CD14-positive monocyte (primary cell): ENCODE data around the gene VPS36. TPM values are rescaled to one million over a fixed set of nuclear protein-coding genes. Genes with fewer than 3 reads are reported as not detected.
"Not testable (repeated sequence)": the region's sequence is repeated elsewhere in the genome, so short reads cannot be mapped to it uniquely, and the experiment has no call there.

Experiments used
- DNase-seq, 3 donors: peaks; one replicate each; pipeline ENCODE4 v3.0.0-alpha.2; 2011 to 2022
- H2AFZ ChIP-seq: 2 replicates; pipeline ENCODE4 v1.6.0; 2012; ENCODE audit warnings: mild to moderate bottlenecking, low read depth, low read length, inconsistent platforms; ENCODE audit not compliant: insufficient read depth, poor library complexity, severe bottlenecking
- H3K27ac ChIP-seq, 2 donors: 1 replicate in 1 of 2; 2 replicates in 1 of 2; pipeline ENCODE4 v1.5.1; 2012 to 2013; ENCODE audit warnings: low read length in 2 of 2, control low read depth in 1 of 2, inconsistent platforms in 1 of 2, low read depth in 1 of 2, mild to moderate bottlenecking in 1 of 2
- H3K27me3 ChIP-seq, 2 donors: one replicate each; pipeline versions ENCODE4 v1.6.0 to v1.6.1; 2011 to 2013; ENCODE audit warnings: low read length in 2 of 2; ENCODE audit not compliant: control insufficient read depth in 2 of 2, insufficient read depth in 2 of 2
- H3K36me3 ChIP-seq, 2 donors: replicated peaks in 1 of 2; 1 replicate in 1 of 2; 2 replicates in 1 of 2; pipeline versions ENCODE4 v1.5.1 to v1.6.1; 2012 to 2013; ENCODE audit warnings: low read length in 2 of 2, control low read depth in 1 of 2, inconsistent platforms in 1 of 2, mild to moderate bottlenecking in 1 of 2; ENCODE audit not compliant: insufficient read depth in 2 of 2, control insufficient read depth in 1 of 2
- H3K4me1 ChIP-seq, 2 donors: 1 replicate in 1 of 2; 2 replicates in 1 of 2; pipeline versions ENCODE4 v1.5.1 to v1.6.1; 2012 to 2013; ENCODE audit warnings: low read length in 2 of 2, control low read depth in 1 of 2, inconsistent platforms in 1 of 2, mild to moderate bottlenecking in 1 of 2, moderate library complexity in 1 of 2; ENCODE audit not compliant: insufficient read depth in 2 of 2, control insufficient read depth in 1 of 2
- H3K4me2 ChIP-seq: replicated peaks from 2 replicates; pipeline ENCODE3; 2012; ENCODE audit warnings: low read length, moderate library complexity, mild to moderate bottlenecking; ENCODE audit not compliant: poor library complexity, severe bottlenecking; ENCODE audit errors: extremely low read depth
- H3K4me3 ChIP-seq, 3 experiments: fragments of 200-600 bp in 1 of 3; sonication (generic) in 1 of 3; replicated peaks in 1 of 3; 1 replicate in 2 of 3; 2 replicates in 1 of 3; pipeline ENCODE4 v1.5.1; 2011 to 2013; ENCODE audit warnings: low read length in 3 of 3, mild to moderate bottlenecking in 3 of 3, control low read depth in 2 of 3, low read depth in 2 of 3, inconsistent platforms in 1 of 3, moderate library complexity in 1 of 3
- H3K79me2 ChIP-seq: 2 replicates; pipeline ENCODE4 v1.6.0; 2012; ENCODE audit warnings: mild to moderate bottlenecking, control low read depth, inconsistent platforms, low read length, moderate library complexity; ENCODE audit not compliant: insufficient read depth
- H3K9ac ChIP-seq: 2 replicates; pipeline ENCODE4 v1.6.0; 2017; ENCODE audit warnings: low read length, mild to moderate bottlenecking; ENCODE audit not compliant: insufficient read depth, poor library complexity, severe bottlenecking
- H3K9me3 ChIP-seq, 2 donors: replicated peaks in 1 of 2; 1 replicate in 1 of 2; 2 replicates in 1 of 2; pipeline versions ENCODE4 v1.5.1 to v1.6.1; 2012 to 2013; ENCODE audit warnings: low read length in 2 of 2, control low read depth in 1 of 2; ENCODE audit not compliant: control insufficient read depth in 1 of 2, insufficient read depth in 1 of 2
- H4K20me1 ChIP-seq: 2 replicates; pipeline ENCODE4 v1.6.0; 2012; ENCODE audit warnings: mild to moderate bottlenecking, low read length, control low read depth, moderate library complexity; ENCODE audit not compliant: insufficient read depth
- H3K27ac Mint-ChIP-seq, 7 donors: one replicate each; pipeline ENCODE4 v1.8.0; 2020; ENCODE audit warnings: mild to moderate bottlenecking in 7 of 7, mixed read lengths in 7 of 7, moderate library complexity in 6 of 7, inconsistent platforms in 2 of 7
- H3K27me3 Mint-ChIP-seq, 3 donors: one replicate each; pipeline ENCODE4 v1.8.0; 2021 to 2022; ENCODE audit warnings: low read depth in 3 of 3, mild to moderate bottlenecking in 3 of 3, mixed read lengths in 3 of 3, moderate library complexity in 3 of 3, inconsistent platforms in 1 of 3
- H3K36me3 Mint-ChIP-seq, 2 donors: one replicate each; pipeline ENCODE4 v1.8.0; 2020; ENCODE audit warnings: mixed read lengths in 2 of 2, inconsistent platforms in 1 of 2, mild to moderate bottlenecking in 1 of 2
- H3K4me1 Mint-ChIP-seq: one replicate; pipeline ENCODE4 v1.8.0; 2020; ENCODE audit warnings: mild to moderate bottlenecking, mixed read lengths
- H3K4me3 Mint-ChIP-seq, 2 donors: one replicate each; pipeline ENCODE4 v1.8.0; 2020; ENCODE audit warnings: mild to moderate bottlenecking in 2 of 2, mixed read lengths in 2 of 2, moderate library complexity in 1 of 2
- H3K9me3 Mint-ChIP-seq, 7 donors: one replicate each; pipeline ENCODE4 v1.8.0; 2020 to 2022; ENCODE audit warnings: mixed read lengths in 7 of 7, mild to moderate bottlenecking in 6 of 7, moderate library complexity in 6 of 7, inconsistent platforms in 2 of 7
- WGBS: methylation state at CpG from one replicate; pipeline ENCODE4 v1.1.5; 2013; ENCODE audit warnings: missing lambda C conversion rate; ENCODE audit not compliant: insufficient coverage; 5-methylcytosine and 5-hydroxymethylcytosine counted together
- intact Hi-C, 2 donors: fragments of 100-400 bp; cut with micrococcal nuclease; formaldehyde crosslinking; loops; one replicate each; pipeline versions ENCODE4 v1.15.0 to v1.15.1; 2023
- polyA plus RNA-seq, 3 donors: library from polyadenylated mRNA; depleted of rRNA in 1 of 3; unstranded in 2 of 3; stranded (reverse) in 1 of 3; fragments of 300-500 nt in 2 of 3; fragments of >200 nt in 1 of 3; fragmentation: Illumina TruSeq in 2 of 3; gene quantifications; 1 replicate in 2 of 3; 2 replicates in 1 of 3; pipeline ENCODE4 v1.2.3, GENCODE V29; 2012 to 2021

Gene VPS36
- polyA plus RNA-seq, 3 donors, result 20.3 to 37.0 (median 25.2) TPM

DNA sequence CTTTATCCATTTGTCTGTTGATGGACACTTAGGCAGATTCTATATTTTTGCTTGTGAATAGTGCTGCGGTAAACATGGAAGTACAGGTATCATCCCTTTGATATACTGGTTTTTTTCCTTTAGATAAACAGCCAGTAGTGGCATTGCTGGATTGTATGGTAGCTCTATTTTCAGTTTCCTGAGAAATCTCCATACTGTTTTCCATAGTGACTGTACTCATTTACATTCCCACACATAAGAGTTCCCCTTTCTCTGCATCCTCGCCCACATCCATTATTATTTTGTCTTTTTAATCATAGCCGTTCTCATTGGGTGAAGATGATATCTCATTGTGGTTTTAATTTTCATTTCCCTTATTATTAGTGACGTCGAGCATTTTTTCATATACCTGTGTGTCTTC is 40.6 kb upstream of the VPS36 start:
- WGBS, result no CpG with 5 or more reads among the region's 5 CpGs
- H3K27ac Mint-ChIP-seq, H3K4me2 ChIP-seq, H3K36me3 ChIP-seq, H3K27ac ChIP-seq, H3K4me3 Mint-ChIP-seq, H3K4me1 Mint-ChIP-seq, H3K9me3 ChIP-seq, H2AFZ ChIP-seq, H3K27me3 Mint-ChIP-seq, H3K9ac ChIP-seq, H4K20me1 ChIP-seq, H3K36me3 Mint-ChIP-seq, H3K27me3 ChIP-seq, H3K4me3 ChIP-seq, H3K79me2 ChIP-seq, H3K9me3 Mint-ChIP-seq, H3K4me1 ChIP-seq, DNase-seq, intact Hi-C loops: not testable (repeated sequence)

DNA sequence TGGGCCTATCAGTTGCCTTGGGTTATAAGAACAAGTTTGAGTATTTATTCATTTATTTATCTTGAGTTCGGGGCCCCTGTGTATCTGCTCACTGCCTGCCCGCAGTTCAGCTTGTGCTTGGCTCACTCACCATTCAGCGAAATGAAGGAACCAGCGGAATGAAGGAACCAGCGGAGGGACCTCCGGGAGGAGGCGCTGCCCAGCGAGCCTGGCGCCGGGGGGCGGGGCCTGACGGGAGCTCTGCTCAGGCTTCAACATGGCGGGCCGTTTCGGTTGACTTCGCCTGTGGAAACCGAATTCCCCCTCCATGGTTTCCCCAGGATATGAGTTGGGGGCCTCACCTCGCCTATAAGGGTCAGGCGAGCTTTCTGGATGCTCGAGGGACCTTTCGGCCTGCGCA is 38.3 kb upstream of the VPS36 start:
- H3K9me3 Mint-ChIP-seq, H2AFZ ChIP-seq, H3K4me1 ChIP-seq, H3K27ac Mint-ChIP-seq, H3K4me2 ChIP-seq, H3K9ac ChIP-seq, H3K36me3 ChIP-seq, H3K79me2 ChIP-seq, H3K27me3 ChIP-seq, H3K4me3 Mint-ChIP-seq, H4K20me1 ChIP-seq, H3K4me3 ChIP-seq, H3K27ac ChIP-seq, intact Hi-C loops, H3K27me3 Mint-ChIP-seq, DNase-seq, H3K4me1 Mint-ChIP-seq, H3K36me3 Mint-ChIP-seq, H3K9me3 ChIP-seq: not testable (repeated sequence)
- WGBS, result no CpG with 5 or more reads among the region's 22 CpGs

DNA sequence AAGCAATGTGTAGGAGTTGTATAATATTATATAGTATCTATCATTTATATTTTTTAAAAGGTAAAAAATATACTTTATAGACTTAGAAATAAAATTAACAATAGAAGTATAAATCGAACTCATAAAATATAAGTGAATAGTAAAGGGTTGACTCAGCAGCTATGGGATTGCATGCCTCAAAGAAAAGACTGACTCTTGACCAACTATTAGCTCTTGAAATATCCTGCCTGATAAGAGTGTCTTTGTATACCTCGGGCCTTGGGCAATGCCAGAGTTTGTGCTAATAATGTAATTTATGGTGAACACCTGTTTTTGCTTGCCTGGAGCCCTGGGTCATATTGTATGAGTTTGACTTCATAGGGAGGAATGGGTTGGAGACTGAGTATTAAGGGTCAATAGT is 36.6 kb upstream of the VPS36 start:
- H3K4me3 Mint-ChIP-seq, H3K4me1 ChIP-seq, H3K36me3 ChIP-seq, H3K27me3 Mint-ChIP-seq, H3K27ac Mint-ChIP-seq, H3K9me3 Mint-ChIP-seq, H3K27me3 ChIP-seq, H3K36me3 Mint-ChIP-seq, H4K20me1 ChIP-seq, DNase-seq, H3K27ac ChIP-seq, H3K4me3 ChIP-seq, H3K4me2 ChIP-seq, H3K9ac ChIP-seq, H3K9me3 ChIP-seq, H3K79me2 ChIP-seq, H2AFZ ChIP-seq, intact Hi-C loops, H3K4me1 Mint-ChIP-seq: not testable (repeated sequence)
- WGBS, result no CpG with 5 or more reads among the region's 2 CpGs

DNA sequence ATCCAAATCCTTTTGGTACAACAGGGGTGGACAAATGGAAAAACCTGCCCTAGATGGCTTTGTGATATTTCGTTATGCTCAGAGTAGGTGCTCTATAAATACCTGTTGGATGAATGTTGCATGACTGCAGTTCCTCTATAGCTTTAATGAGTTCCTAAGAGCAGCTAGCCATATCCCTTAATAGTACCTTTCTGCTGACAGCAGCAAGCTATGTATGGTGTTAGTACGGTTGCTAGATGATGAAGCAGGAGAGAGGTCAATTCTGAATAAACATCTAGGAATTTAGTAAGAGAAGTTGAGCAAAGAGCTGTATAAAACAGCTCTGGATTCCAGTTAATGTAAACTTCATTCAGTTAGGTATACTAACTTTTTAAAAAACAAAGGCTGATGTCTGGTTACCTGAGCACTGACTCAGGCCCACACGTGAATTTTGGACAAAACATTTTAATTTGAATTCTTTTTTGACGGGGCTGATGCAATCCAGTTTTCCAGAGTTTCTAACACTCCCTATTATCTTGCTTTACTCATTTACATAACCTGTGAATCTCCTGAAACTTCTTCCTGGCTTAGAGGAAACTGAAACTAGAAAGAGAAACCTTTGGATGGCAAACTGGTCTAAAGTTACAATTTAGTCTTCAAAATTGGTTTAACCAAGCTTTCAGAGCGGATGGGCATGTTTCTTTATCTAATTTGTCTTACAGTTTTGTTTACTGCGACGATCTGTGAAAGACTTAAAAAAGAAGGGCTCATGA is 30.4 kb upstream of the VPS36 start:
- H3K9ac ChIP-seq, H3K79me2 ChIP-seq, H3K9me3 Mint-ChIP-seq, H3K27me3 ChIP-seq, H3K4me1 ChIP-seq, H3K4me1 Mint-ChIP-seq, H3K27me3 Mint-ChIP-seq, intact Hi-C loops, H3K4me3 Mint-ChIP-seq, DNase-seq, H3K4me2 ChIP-seq, H3K9me3 ChIP-seq, H2AFZ ChIP-seq, H3K27ac ChIP-seq, H3K27ac Mint-ChIP-seq, H3K4me3 ChIP-seq, H4K20me1 ChIP-seq: not testable (repeated sequence)
- peaks cover 7 to 16% of the 10 kb centered on the region in 2 donors for H3K36me3 ChIP-seq
- peaks cover 11 to 16% of the 10 kb centered on the region in 2 donors for H3K36me3 Mint-ChIP-seq
- WGBS, result no CpG with 5 or more reads among the region's 7 CpGs
